ENCODE results near the gene RYR2.

DNA sequence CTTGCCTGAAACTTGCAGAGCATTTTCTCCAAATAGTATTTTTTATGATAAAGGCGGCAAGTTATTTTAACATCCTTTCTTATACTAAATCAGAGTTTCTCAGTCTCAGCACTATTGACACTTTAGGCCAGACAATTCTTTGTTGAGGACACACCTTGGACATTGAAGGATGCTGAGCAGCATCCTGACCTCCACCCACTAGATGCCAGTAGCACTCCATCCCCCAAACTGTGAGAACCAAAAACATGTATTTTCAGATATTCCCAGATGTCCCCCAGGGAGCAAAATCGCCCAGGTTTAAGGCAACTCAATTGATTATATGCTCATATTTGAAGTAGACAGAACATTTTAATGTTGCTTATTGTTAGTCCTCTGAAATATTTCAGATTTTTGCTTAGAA lies 549.4 kb downstream of the RYR2 start:
- TF ChIP-seq POLR2A (IDR thresholded peaks at IDR 0.05) = no peak
- TF ChIP-seq, protein P1, sequence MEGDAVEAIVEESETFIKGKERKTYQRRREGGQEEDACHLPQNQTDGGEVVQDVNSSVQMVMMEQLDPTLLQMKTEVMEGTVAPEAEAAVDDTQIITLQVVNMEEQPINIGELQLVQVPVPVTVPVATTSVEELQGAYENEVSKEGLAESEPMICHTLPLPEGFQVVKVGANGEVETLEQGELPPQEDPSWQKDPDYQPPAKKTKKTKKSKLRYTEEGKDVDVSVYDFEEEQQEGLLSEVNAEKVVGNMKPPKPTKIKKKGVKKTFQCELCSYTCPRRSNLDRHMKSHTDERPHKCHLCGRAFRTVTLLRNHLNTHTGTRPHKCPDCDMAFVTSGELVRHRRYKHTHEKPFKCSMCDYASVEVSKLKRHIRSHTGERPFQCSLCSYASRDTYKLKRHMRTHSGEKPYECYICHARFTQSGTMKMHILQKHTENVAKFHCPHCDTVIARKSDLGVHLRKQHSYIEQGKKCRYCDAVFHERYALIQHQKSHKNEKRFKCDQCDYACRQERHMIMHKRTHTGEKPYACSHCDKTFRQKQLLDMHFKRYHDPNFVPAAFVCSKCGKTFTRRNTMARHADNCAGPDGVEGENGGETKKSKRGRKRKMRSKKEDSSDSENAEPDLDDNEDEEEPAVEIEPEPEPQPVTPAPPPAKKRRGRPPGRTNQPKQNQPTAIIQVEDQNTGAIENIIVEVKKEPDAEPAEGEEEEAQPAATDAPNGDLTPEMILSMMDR (IDR thresholded peaks at IDR 0.05) = no peak
